ENCODE data around the gene RFX4.
"Not testable (repeated sequence)": the region's sequence is repeated elsewhere in the genome, so short reads cannot be mapped to it uniquely, and the experiment has no call there.

Gene RFX4

GRCh38 chr12:106726603-106727202 lies 143.9 kb downstream of the RFX4 start:
- H3K27ac ChIP-seq (ENCODE audit: low read length, poor library complexity, severe bottlenecking); H3K4me1 ChIP-seq (ENCODE audit: control insufficient read depth, insufficient read depth, low read depth, low read length); H3K23ac ChIP-seq (ENCODE audit: low read length in 2 of 2); H4K91ac ChIP-seq (ENCODE audit: low read length); H3K79me1 ChIP-seq (replicated peaks; ENCODE audit: low read length, poor library complexity, severe bottlenecking); H2BK15ac ChIP-seq (ENCODE audit: low read depth, poor library complexity, severe bottlenecking); H2BK5ac ChIP-seq (ENCODE audit: low read depth, low read length, poor library complexity, severe bottlenecking); H2AFZ ChIP-seq (ENCODE audit: low read depth, low read length); H3K4me2 ChIP-seq (ENCODE audit: low read length, poor library complexity, severe bottlenecking); H3K27me3 ChIP-seq (ENCODE audit: control insufficient read depth in 1 of 2, insufficient read depth in 1 of 2, low read length in 2 of 2); H3K4ac ChIP-seq (ENCODE audit: low read depth in 1 of 2, low read length in 2 of 2); H2BK120ac ChIP-seq (ENCODE audit: low read depth, low read length); H2BK12ac ChIP-seq (ENCODE audit: low read length in 2 of 2); H2AK5ac ChIP-seq (ENCODE audit: low read length, severe bottlenecking); H3K4me3 ChIP-seq (ENCODE audit: insufficient read depth in 1 of 2, low read depth in 1 of 2, low read length in 2 of 2); H3K14ac ChIP-seq (ENCODE audit: low read length in 2 of 2); DNase-seq; H3K18ac ChIP-seq (ENCODE audit: low read depth in 1 of 2, low read length in 2 of 2); H3K9me3 ChIP-seq (ENCODE audit: control insufficient read depth, low read length); H4K8ac ChIP-seq (ENCODE audit: low read length); H3K9ac ChIP-seq (ENCODE audit: low read length); H3K36me3 ChIP-seq (ENCODE audit: control insufficient read depth in 1 of 2, insufficient read depth in 2 of 2, low read depth in 1 of 2, low read length in 2 of 2): not testable (repeated sequence)
- 90% methylated on average over 4 of the region's 5 CpGs for WGBS

- Histone ChIP-seq H3K36me3 (ENCODE audit: control insufficient read depth in 1 of 2, insufficient read depth in 2 of 2, low read depth in 1 of 2, low read length in 2 of 2) (no peaks in the 10 kb centered on the region), H3K4me1 (ENCODE audit: control insufficient read depth, insufficient read depth, low read depth, low read length) (no peaks in the 10 kb centered on the region), H2AFZ (ENCODE audit: low read depth, low read length) (no peak overlapping the region), H4K8ac (ENCODE audit: low read length) (no peak overlapping the region), H3K9ac (ENCODE audit: low read length) (no peak overlapping the region), H3K9me3 (ENCODE audit: control insufficient read depth, low read length) (no peaks in the 10 kb centered on the region), H3K27me3 (ENCODE audit: control insufficient read depth in 1 of 2, insufficient read depth in 1 of 2, low read length in 2 of 2) (no peaks in the 10 kb centered on the region), H3K79me1 (replicated peaks; ENCODE audit: low read length, poor library complexity, severe bottlenecking) (no peaks in the 10 kb centered on the region), H2BK120ac (ENCODE audit: low read depth, low read length) (no peak overlapping the region), H2BK12ac (ENCODE audit: low read length in 2 of 2) (no peak overlapping the region), H4K91ac (ENCODE audit: low read length) (no peak overlapping the region), H2BK15ac (ENCODE audit: low read depth, poor library complexity, severe bottlenecking) (no peak overlapping the region), H3K4me3 (ENCODE audit: insufficient read depth in 1 of 2, low read depth in 1 of 2, low read length in 2 of 2) (no peak overlapping the region), H3K27ac (ENCODE audit: low read length, poor library complexity, severe bottlenecking) (no peak overlapping the region), H3K4me2 (ENCODE audit: low read length, poor library complexity, severe bottlenecking) (no peak overlapping the region), H3K4ac (ENCODE audit: low read depth in 1 of 2, low read length in 2 of 2) (no peak overlapping the region), H3K14ac (ENCODE audit: low read length in 2 of 2) (no peak overlapping the region), H3K23ac (ENCODE audit: low read length in 2 of 2) (no peak overlapping the region), H2BK5ac (ENCODE audit: low read depth, low read length, poor library complexity, severe bottlenecking) (no peak overlapping the region), H3K18ac (ENCODE audit: low read depth in 1 of 2, low read length in 2 of 2) (no peak overlapping the region), H2AK5ac (ENCODE audit: low read length, severe bottlenecking) (no peak overlapping the region)
- WGBS = 100% methylated on average over 1 of the region's 1 CpG
- DNase-seq = no peak
Observed at GRCh38 chr12:106729611-106730010, 146.8 kb downstream of the RFX4 start.

DNA sequence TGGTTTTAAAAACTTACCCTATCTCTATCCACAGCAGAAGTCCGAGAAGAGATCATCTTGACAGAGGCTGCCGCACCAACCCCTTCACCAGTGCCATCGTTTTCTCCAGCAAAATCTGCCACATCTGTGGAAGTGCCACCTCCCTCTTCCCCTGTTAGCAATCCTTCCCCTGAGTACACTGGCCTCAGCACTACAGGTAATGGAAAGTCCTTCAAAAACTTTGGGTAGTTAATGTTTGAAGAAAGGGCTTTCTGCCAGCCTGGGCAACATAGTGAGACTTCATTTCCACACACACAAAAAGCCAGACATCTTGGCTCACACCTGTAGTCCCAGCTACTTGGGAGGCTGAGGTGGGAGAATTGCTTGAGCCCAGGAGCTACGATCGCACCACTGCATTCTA lies 150.1 kb downstream of the RFX4 start:
- Histone ChIP-seq H4K91ac (ENCODE audit: low read length) (no peak overlapping the region), H3K4me1 (ENCODE audit: control insufficient read depth, insufficient read depth, low read depth, low read length) (no peaks in the 10 kb centered on the region), H3K9me3 (ENCODE audit: control insufficient read depth, low read length) (no peaks in the 10 kb centered on the region), H2BK5ac (ENCODE audit: low read depth, low read length, poor library complexity, severe bottlenecking) (no peak overlapping the region), H2AFZ (ENCODE audit: low read depth, low read length) (no peak overlapping the region), H4K8ac (ENCODE audit: low read length) (no peak overlapping the region), H3K18ac (ENCODE audit: low read depth in 1 of 2, low read length in 2 of 2) (no peak overlapping the region), H3K4ac (ENCODE audit: low read depth in 1 of 2, low read length in 2 of 2) (no peak overlapping the region), H3K4me2 (ENCODE audit: low read length, poor library complexity, severe bottlenecking) (no peak overlapping the region), H3K36me3 (ENCODE audit: control insufficient read depth in 1 of 2, insufficient read depth in 2 of 2, low read depth in 1 of 2, low read length in 2 of 2) (no peaks in the 10 kb centered on the region), H3K27me3 (ENCODE audit: control insufficient read depth in 1 of 2, insufficient read depth in 1 of 2, low read length in 2 of 2) (peaks cover 0 to 3% of the 10 kb centered on the region in 2 experiments), H2BK12ac (ENCODE audit: low read length in 2 of 2) (no peak overlapping the region), H3K79me1 (replicated peaks; ENCODE audit: low read length, poor library complexity, severe bottlenecking) (no peaks in the 10 kb centered on the region), H3K4me3 (ENCODE audit: insufficient read depth in 1 of 2, low read depth in 1 of 2, low read length in 2 of 2) (no peak overlapping the region), H3K9ac (ENCODE audit: low read length) (no peak overlapping the region), H3K23ac (ENCODE audit: low read length in 2 of 2) (no peak overlapping the region), H3K27ac (ENCODE audit: low read length, poor library complexity, severe bottlenecking) (no peak overlapping the region), H2BK120ac (ENCODE audit: low read depth, low read length) (no peak overlapping the region), H2AK5ac (ENCODE audit: low read length, severe bottlenecking) (no peak overlapping the region), H3K14ac (ENCODE audit: low read length in 2 of 2) (no peak overlapping the region), H2BK15ac (ENCODE audit: low read depth, poor library complexity, severe bottlenecking) (no peak overlapping the region)
- no peak for DNase-seq
- 93% methylated on average over 5 of the region's 5 CpGs for WGBS

- Histone ChIP-seq H3K14ac (ENCODE audit: low read length in 2 of 2) (no peak overlapping the region), H3K79me1 (replicated peaks; ENCODE audit: low read length, poor library complexity, severe bottlenecking) (no peaks in the 10 kb centered on the region), H2AK5ac (ENCODE audit: low read length, severe bottlenecking) (no peak overlapping the region), H4K8ac (ENCODE audit: low read length) (no peak overlapping the region), H3K9ac (ENCODE audit: low read length) (no peak overlapping the region), H3K36me3 (ENCODE audit: control insufficient read depth in 1 of 2, insufficient read depth in 2 of 2, low read depth in 1 of 2, low read length in 2 of 2) (no peaks in the 10 kb centered on the region), H4K91ac (ENCODE audit: low read length) (no peak overlapping the region), H2BK15ac (ENCODE audit: low read depth, poor library complexity, severe bottlenecking) (no peak overlapping the region), H3K27ac (ENCODE audit: low read length, poor library complexity, severe bottlenecking) (no peak overlapping the region), H3K27me3 (ENCODE audit: control insufficient read depth in 1 of 2, insufficient read depth in 1 of 2, low read length in 2 of 2) (peaks cover 0 to 3% of the 10 kb centered on the region in 2 experiments), H3K9me3 (ENCODE audit: control insufficient read depth, low read length) (no peaks in the 10 kb centered on the region), H3K18ac (ENCODE audit: low read depth in 1 of 2, low read length in 2 of 2) (no peak overlapping the region), H2BK120ac (ENCODE audit: low read depth, low read length) (no peak overlapping the region), H2BK12ac (ENCODE audit: low read length in 2 of 2) (no peak overlapping the region), H3K4me3 (ENCODE audit: insufficient read depth in 1 of 2, low read depth in 1 of 2, low read length in 2 of 2) (no peak overlapping the region), H3K4ac (ENCODE audit: low read depth in 1 of 2, low read length in 2 of 2) (no peak overlapping the region), H3K23ac (ENCODE audit: low read length in 2 of 2) (no peak overlapping the region), H2BK5ac (ENCODE audit: low read depth, low read length, poor library complexity, severe bottlenecking) (no peak overlapping the region), H3K4me2 (ENCODE audit: low read length, poor library complexity, severe bottlenecking) (no peak overlapping the region), H3K4me1 (ENCODE audit: control insufficient read depth, insufficient read depth, low read depth, low read length) (no peaks in the 10 kb centered on the region), H2AFZ (ENCODE audit: low read depth, low read length) (no peak overlapping the region)
- 94% methylated on average over 4 of the region's 4 CpGs for WGBS
- no peak for DNase-seq
Observed at GRCh38 chr12:106733660-106734059, 150.9 kb downstream of the RFX4 start.

Data from mesenchymal stem cell (in vitro differentiated cells and primary cell).